ENCODE results near the gene CACHD1. TPM values are rescaled to one million over a fixed set of nuclear protein-coding genes. Genes with fewer than 3 reads are reported as not detected.

The CACHD1 gene
- polyA plus RNA-seq, 2 of the 4 experiments (the other 2 are of a cell fraction), result 0.72 to 1.6 TPM

- POLR2A ChIA-PET, result no interaction called here
- ATAC-seq, result no peak
- no peak for FAIRE-seq
- TF ChIP-seq SREBF2 (IDR thresholded peaks at IDR 0.05) (no peak), FOSL2 (IDR thresholded peaks at IDR 0.05) (no peak), FOSL2 (CRISPR knock-in tag; IDR thresholded peaks at IDR 0.05) (no peak), FOXS1 (CRISPR knock-in tag; IDR thresholded peaks at IDR 0.05) (no peak), SMC3 (IDR thresholded peaks at IDR 0.05) (no peak), POLR2A (IDR thresholded peaks at IDR 0.05; ENCODE audit: low read length) (no peak), E2F6 (IDR thresholded peaks at IDR 0.05; ENCODE audit: borderline replicate concordance, low read depth) (no peak), HOXB5 (CRISPR knock-in tag; IDR thresholded peaks at IDR 0.05) (no peak)
- Histone ChIP-seq H3K9me3 (no peaks in the 10 kb centered on the region), H3K4me2 (no peak overlapping the region), H3K4me1 (no peaks in the 10 kb centered on the region), H3K27ac (no peak overlapping the region), H3K4me3 (no peak overlapping the region)
- WGBS (ENCODE audit: missing lambda C conversion rate), result 7% methylated on average over 1 of the region's 1 CpG
- CTCF ChIA-PET, result no interaction called here
- no peak for DNase-seq (ENCODE audit: low read depth in 1 of 2, low spot score in 1 of 2)
Observed at GRCh38 chr1:64458915-64459314, 11.0 kb upstream of the CACHD1 start.

GRCh38 chr1:64459743-64460142 lies 10.2 kb upstream of the CACHD1 start:
- ATAC-seq, result no peak
- CTCF ChIA-PET, result no interaction called here
- FAIRE-seq, result no peak
- no peak overlapping the region for H3K4me2 ChIP-seq
- H3K4me1 ChIP-seq, result no peaks in the 10 kb centered on the region
- H3K9me3 ChIP-seq, result no peaks in the 10 kb centered on the region
- no peak for DNase-seq (ENCODE audit: low read depth in 1 of 2, low spot score in 1 of 2)
- 35% methylated on average over 5 of the region's 5 CpGs for WGBS (ENCODE audit: missing lambda C conversion rate)
- TF ChIP-seq KDM5A (IDR thresholded peaks at IDR 0.05), result no peak
- TF ChIP-seq HDAC2 (IDR thresholded peaks at IDR 0.05), result no peak
- TF ChIP-seq JUN (IDR thresholded peaks at IDR 0.05), result no peak
- TF ChIP-seq ZSCAN20 (CRISPR knock-in tag; IDR thresholded peaks at IDR 0.05), result no peak
- TF ChIP-seq E2F6 (IDR thresholded peaks at IDR 0.05; ENCODE audit: borderline replicate concordance, low read depth), result no peak
- no peak for TF ChIP-seq MYC (IDR thresholded peaks at IDR 0.05; ENCODE audit: borderline replicate concordance, low read length)
- no peak for TF ChIP-seq RCOR1 (IDR thresholded peaks at IDR 0.05; ENCODE audit: low read depth, low read length)
- no peak for TF ChIP-seq HMGXB4 (CRISPR knock-in tag; IDR thresholded peaks at IDR 0.05; ENCODE audit: borderline replicate concordance)
- no peak for TF ChIP-seq RNF2 (IDR thresholded peaks at IDR 0.05; ENCODE audit: borderline replicate concordance, low read depth)
- H3K4me3 ChIP-seq, result no peak overlapping the region
- POLR2A ChIA-PET, result no interaction called here
- H3K27ac ChIP-seq, result no peak overlapping the region

- TF ChIP-seq EHF (CRISPR knock-in tag; IDR thresholded peaks at IDR 0.05) (no peak), HOXA7 (CRISPR knock-in tag; IDR thresholded peaks at IDR 0.05) (no peak), SREBF2 (IDR thresholded peaks at IDR 0.05) (no peak), ZSCAN20 (CRISPR knock-in tag; IDR thresholded peaks at IDR 0.05) (no peak), EP300 (IDR thresholded peaks at IDR 0.05) (no peak), TP53 (CRISPR knock-in tag; IDR thresholded peaks at IDR 0.05) (no peak), FOXS1 (CRISPR knock-in tag; IDR thresholded peaks at IDR 0.05) (no peak), POLR2AphosphoS2 (conservative IDR thresholded peaks at IDR 0.05; ENCODE audit: low read length) (no peak), CHD4 (IDR thresholded peaks at IDR 0.05; ENCODE audit: borderline replicate concordance) (no peak), CBX2 (IDR thresholded peaks at IDR 0.05; ENCODE audit: borderline replicate concordance, low read depth) (no peak), NPAS2 (CRISPR knock-in tag; IDR thresholded peaks at IDR 0.05; ENCODE audit: borderline replicate concordance) (no peak), HOXB13 (CRISPR knock-in tag; IDR thresholded peaks at IDR 0.05; ENCODE audit: low read depth) (no peak), MAFK (IDR thresholded peaks at IDR 0.05; ENCODE audit: partially characterized antibody) (no peak), EHMT2 (IDR thresholded peaks at IDR 0.05; ENCODE audit: low read depth) (no peak), HMGXB4 (CRISPR knock-in tag; IDR thresholded peaks at IDR 0.05; ENCODE audit: borderline replicate concordance) (no peak), HDAC2 (IDR thresholded peaks at IDR 0.05) (no peak), GATA3 (IDR thresholded peaks at IDR 0.05; ENCODE audit: borderline replicate concordance) (no peak)
- no peak for ATAC-seq
- WGBS (ENCODE audit: missing lambda C conversion rate), result 29% methylated on average over 7 of the region's 7 CpGs
- peaks cover 2% of the 10 kb centered on the region; the same call in 1 of the 3 replicates for H3K4me1 ChIP-seq
- ChIA-PET POLR2A (no interaction called here), CTCF (no interaction called here)
- no peak overlapping the region for H3K27ac ChIP-seq
- DNase-seq (ENCODE audit: low read depth in 1 of 2, low spot score in 1 of 2), result no peak
- no peak overlapping the region for H3K4me3 ChIP-seq
- no peaks in the 10 kb centered on the region for H3K9me3 ChIP-seq
- no peak for FAIRE-seq
- no peak overlapping the region for H3K4me2 ChIP-seq
Observed at GRCh38 chr1:64466033-64466432, 3.9 kb upstream of the CACHD1 start.
